ENCODE data around the gene PARG.
"Not testable (repeated sequence)": the region's sequence is repeated elsewhere in the genome, so short reads cannot be mapped to it uniquely, and the experiment has no call there.

DNA sequence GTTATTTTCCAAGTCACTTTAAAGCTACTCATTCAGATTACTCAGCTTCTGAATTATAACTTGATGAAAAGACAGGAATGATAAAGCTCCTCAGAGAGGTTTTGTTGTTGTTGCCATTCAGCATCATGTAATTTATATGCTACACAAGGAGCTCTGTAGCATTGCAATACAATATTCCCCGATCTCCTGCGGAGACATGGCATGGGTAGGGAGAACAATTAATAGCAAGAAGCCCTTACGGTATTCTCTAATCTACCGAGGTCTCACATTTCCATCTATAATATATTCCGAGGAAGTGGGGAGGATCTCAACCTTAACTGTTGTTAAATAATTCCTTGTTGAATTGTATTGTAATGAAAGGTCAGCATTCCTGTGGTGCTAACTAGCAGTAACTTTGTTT, 81.9 kb downstream of the PARG start:
- TF ChIP-seq, protein P1, sequence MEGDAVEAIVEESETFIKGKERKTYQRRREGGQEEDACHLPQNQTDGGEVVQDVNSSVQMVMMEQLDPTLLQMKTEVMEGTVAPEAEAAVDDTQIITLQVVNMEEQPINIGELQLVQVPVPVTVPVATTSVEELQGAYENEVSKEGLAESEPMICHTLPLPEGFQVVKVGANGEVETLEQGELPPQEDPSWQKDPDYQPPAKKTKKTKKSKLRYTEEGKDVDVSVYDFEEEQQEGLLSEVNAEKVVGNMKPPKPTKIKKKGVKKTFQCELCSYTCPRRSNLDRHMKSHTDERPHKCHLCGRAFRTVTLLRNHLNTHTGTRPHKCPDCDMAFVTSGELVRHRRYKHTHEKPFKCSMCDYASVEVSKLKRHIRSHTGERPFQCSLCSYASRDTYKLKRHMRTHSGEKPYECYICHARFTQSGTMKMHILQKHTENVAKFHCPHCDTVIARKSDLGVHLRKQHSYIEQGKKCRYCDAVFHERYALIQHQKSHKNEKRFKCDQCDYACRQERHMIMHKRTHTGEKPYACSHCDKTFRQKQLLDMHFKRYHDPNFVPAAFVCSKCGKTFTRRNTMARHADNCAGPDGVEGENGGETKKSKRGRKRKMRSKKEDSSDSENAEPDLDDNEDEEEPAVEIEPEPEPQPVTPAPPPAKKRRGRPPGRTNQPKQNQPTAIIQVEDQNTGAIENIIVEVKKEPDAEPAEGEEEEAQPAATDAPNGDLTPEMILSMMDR (IDR thresholded peaks at IDR 0.05), result not testable (repeated sequence)
- not testable (repeated sequence) for TF ChIP-seq EP300 (IDR thresholded peaks at IDR 0.05; ENCODE audit: borderline replicate concordance in 1 of 2, low read depth in 1 of 2, low read length in 1 of 2); GABPA (IDR thresholded peaks at IDR 0.05; ENCODE audit: low read depth); POLR2AphosphoS5 (IDR thresholded peaks at IDR 0.05; ENCODE audit: low read depth, low read length); RCOR1 (IDR thresholded peaks at IDR 0.05; ENCODE audit: low read length); RAD21 (IDR thresholded peaks at IDR 0.05; ENCODE audit: low read length)
- TF ChIP-seq, protein P2, sequence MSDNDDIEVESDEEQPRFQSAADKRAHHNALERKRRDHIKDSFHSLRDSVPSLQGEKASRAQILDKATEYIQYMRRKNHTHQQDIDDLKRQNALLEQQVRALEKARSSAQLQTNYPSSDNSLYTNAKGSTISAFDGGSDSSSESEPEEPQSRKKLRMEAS (IDR thresholded peaks at IDR 0.05; ENCODE audit: low read depth), result not testable (repeated sequence)
- TF ChIP-seq, protein P3, sequence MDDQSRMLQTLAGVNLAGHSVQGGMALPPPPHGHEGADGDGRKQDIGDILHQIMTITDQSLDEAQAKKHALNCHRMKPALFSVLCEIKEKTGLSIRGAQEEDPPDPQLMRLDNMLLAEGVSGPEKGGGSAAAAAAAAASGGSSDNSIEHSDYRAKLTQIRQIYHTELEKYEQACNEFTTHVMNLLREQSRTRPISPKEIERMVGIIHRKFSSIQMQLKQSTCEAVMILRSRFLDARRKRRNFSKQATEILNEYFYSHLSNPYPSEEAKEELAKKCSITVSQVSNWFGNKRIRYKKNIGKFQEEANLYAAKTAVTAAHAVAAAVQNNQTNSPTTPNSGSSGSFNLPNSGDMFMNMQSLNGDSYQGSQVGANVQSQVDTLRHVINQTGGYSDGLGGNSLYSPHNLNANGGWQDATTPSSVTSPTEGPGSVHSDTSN (IDR thresholded peaks at IDR 0.05), result not testable (repeated sequence)

All from SK-N-SH (cell line).